GM21825 (cell line): ENCODE measurements around the gene PLA2G4F.

Experiments
- ATAC-seq: cut with Tn5 transposase; IDR thresholded peaks from one replicate; pipeline ENCODE4 v1.9.1; 2021; ENCODE audit warnings: mild to moderate bottlenecking, moderate library complexity; ENCODE audit not compliant: unreplicated experiment

The PLA2G4F gene, protein sequence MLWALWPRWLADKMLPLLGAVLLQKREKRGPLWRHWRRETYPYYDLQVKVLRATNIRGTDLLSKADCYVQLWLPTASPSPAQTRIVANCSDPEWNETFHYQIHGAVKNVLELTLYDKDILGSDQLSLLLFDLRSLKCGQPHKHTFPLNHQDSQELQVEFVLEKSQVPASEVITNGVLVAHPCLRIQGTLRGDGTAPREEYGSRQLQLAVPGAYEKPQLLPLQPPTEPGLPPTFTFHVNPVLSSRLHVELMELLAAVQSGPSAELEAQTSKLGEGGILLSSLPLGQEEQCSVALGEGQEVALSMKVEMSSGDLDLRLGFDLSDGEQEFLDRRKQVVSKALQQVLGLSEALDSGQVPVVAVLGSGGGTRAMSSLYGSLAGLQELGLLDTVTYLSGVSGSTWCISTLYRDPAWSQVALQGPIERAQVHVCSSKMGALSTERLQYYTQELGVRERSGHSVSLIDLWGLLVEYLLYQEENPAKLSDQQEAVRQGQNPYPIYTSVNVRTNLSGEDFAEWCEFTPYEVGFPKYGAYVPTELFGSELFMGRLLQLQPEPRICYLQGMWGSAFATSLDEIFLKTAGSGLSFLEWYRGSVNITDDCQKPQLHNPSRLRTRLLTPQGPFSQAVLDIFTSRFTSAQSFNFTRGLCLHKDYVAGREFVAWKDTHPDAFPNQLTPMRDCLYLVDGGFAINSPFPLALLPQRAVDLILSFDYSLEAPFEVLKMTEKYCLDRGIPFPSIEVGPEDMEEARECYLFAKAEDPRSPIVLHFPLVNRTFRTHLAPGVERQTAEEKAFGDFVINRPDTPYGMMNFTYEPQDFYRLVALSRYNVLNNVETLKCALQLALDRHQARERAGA

DNA sequence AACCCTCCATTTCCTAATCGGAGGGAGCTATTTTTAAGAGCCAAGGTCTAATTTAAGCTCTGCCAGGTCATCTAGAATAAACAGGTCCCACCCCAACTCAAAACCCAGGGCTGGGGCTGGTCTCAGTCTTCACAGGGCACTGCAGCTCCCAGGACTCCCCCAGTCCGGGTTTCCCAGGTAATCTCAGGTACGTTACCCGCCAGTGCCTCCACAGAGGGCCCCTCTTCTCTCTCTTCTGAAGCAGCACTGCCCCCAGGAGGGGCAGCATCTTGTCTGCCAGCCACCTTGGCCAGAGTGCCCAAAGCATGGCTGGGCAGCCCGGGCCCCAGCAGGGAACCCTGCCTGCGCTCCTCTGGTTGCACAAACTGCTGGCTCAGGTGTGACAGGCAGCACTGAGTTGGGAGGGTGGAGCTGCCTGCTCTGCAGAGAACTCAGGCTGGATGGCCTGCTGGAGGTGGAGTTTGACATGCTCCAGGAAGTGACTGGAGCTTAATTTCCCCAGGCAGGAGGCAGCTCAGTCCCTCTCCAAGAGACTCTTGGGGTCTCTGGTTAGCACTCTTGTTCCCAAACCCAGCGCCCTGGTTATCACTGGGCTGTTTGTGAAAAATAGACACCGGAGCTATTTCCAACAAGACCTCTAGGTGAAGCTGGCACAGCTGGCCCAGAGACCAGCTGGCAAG is at the start of gene PLA2G4F:
TSS of gene PLA2G4F (minus strand) at position 394 of the 680 bp plus-strand sequence. CDS start at position 307, 87 bp downstream.
- ATAC-seq: no peak

DNA sequence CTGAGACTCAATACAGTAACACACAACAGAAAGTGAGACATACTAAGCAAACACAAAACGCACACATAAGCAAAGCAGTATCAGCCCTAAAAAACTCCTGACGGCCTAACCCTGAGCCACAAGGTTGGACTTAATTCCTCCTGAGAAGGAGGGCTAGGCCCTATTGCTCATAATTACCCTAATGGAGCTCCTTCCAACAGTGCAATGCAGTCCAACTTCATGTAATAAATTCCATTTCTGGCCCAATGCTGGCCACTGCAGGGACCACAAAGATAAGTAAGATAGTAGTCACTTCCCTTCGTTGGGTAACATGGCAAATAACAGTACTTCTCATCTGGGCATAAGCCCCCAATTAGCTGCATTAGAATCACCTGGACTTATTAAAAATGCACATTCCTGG is 47.5 kb upstream of the PLA2G4F start:
- ATAC-seq: no peak

DNA sequence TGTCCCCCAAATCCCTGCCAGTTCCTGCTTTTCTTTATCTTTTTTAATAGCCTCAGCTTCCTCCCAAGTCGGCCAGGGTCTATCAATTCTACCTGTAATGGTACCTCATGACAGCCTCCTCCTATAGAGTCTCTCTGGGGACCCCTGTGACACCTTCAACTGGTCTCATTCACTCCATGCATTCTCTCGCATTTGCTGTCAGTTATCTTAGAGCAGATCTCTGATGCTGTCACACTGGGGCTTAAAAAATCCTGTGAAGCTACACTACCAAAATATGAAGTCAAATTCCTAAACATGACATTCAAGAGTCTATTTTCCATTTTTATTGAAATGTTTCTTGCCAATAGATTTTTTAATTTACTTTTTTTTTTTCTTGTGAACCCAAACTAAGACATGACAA is 46.2 kb upstream of the PLA2G4F start:
- ATAC-seq: no peak

DNA sequence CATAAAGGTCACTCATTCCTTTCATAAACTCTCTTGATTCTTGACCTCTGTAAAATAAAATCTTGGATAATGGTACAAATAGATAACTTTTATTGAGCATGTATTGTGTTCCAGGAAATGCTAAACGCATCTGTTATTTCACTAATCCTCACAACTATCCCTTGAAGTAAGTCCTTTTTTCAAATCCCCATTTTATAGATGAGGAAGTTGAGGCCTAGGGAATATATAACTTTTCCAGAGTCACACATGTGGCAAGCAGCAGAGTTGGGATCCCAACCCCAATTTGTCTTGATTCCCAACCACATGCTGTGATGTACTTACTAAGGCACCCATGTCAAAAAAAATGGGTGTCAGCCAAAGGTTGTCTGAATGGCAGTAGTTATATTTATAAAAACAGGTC is 45.4 kb upstream of the PLA2G4F start:
- no peak for ATAC-seq

DNA sequence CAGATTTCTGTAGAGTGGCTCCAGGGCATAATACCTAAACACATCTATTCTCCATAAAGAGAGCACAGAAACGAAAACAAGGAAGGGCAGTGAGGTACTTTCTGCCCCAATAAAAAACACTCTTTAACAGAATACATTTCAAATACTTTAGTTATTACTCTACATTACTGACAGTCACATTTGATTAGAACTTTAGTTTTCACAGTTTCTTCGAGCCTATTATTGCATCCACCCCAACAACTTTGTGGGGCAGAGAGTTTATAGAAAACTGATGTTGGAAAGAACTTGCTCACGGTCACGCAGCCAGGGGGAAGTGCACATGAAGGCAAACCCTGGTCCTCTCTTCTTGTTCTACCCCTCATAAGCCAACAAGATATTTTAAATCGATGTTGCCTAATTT is 42.7 kb upstream of the PLA2G4F start:
- no peak for ATAC-seq

DNA sequence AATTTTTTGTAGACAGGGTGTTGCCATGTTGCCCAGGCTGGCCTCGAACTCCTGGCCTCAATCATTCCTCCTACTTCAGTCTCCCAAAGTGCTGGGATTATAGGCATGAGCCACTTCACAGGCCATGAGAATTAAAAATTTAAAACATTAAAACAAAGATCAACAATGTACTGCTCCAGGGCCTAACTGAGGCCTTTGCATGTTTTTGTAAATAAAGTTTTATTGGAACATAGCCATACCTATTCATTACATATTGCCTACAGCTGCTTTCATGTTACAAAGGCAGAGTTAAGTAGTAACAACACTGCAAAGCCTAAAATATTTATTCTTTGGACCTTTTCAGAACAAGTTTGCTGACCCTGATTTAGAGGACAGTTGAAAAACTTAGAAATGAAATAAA is 42.1 kb upstream of the PLA2G4F start:
- no peak for ATAC-seq

DNA sequence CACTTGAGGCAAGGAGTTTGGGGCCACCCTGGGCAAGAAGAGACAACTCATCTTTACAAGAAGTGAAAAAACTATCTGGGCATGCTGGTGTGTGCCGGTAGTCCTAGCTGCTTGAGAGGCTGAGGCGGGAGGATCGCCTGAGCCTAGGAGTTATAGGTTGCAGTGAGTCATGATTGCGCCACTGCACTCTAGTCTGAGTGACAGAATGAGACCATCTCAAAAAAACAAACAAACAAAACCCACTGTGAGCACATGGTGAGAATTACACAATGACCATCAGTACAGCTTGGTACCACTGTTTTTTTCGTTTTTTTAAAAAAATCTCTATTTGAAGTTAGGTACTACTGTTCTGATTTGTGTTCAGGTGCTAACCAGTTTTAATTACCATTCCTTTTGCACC is 38.1 kb upstream of the PLA2G4F start:
- no peak for ATAC-seq

DNA sequence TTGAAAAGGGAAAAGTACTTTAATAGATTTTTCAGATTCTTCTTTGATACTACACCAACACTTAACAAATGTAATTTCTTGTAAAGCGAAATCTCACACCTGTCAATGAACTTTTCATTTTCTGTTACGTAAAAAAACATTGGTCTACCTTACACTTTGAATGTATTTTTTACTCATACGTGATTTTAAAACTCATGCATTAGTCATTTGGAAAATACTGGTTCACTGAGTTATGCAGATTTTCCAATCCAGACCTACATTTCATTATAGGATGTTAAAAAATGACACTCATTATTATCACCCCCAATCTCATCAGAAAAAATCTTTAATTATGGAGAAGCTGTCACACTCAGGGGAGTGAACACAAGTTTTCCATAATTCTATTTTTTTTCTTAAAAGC is 36.9 kb upstream of the PLA2G4F start:
- no peak for ATAC-seq

DNA sequence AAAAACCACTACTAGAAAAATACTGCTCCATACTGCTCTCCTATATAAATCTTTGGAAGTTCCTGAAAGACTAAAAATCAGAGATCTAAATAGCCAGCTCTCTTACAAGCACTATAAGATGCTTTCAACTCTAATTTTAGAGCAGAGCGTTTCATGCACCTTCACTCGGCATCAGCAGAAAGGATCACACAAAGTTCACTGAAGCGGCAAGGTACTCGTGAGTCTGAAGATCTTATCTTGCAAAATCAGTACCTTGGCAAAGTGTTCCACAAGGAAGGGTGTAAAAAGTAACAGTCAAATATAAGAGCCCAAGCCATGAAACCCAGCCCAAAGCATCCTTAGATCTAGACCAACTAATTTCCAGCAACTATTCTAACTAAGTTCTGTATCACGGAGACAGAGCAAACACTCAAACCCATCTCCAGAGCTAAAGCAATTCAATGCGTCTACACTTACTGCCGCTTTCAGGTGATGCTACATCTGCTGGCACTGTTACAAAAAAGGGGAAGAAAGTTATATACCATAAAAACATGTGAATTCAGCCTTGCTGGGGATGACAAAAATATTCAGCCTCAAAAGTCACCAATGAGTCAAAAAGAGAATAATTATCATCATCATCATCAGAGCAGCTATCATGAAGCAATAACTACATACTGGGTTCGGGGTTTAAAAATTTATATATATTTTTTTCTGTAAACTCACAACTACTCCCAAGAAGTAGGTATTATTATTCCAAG is 35.3 kb upstream of the PLA2G4F start:
- no peak for ATAC-seq

DNA sequence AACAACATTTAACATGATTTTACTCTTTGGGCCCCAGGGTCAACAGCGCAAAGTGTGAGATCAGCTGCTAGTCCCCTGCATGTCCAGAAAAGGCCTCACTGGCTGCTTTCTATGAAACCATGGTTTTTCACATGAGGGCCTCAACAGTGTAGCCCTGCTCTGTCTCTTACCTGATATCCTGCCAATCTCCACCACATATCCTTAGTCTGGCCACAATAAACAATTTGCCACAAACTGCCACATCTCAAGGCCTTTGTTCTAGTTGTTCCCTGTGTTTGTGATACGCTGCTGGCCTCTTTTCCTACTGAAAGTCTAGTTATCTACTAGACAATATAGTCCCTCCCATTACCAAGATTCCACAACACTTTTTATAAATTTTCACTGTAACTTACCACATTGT is 33.9 kb upstream of the PLA2G4F start:
- ATAC-seq: no peak

DNA sequence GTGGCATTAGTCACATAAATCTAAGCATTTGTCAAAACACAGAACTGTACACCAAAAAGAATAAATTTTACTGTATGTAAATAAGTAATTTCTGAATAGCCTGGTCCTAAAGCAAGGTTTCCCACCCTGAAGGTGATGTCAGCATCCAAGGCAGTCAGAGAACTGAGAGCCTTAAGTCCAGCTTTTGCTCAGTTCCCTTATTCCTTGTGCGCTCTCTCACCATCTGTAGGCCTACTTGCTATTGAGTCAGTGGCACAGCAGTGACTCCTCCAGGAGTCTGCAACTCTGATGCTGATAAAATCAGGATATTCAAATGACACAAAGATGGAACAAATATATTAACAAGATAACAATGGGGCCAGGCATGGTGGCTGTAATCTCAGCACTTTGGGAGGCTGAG is 29.4 kb upstream of the PLA2G4F start:
- no peak for ATAC-seq

DNA sequence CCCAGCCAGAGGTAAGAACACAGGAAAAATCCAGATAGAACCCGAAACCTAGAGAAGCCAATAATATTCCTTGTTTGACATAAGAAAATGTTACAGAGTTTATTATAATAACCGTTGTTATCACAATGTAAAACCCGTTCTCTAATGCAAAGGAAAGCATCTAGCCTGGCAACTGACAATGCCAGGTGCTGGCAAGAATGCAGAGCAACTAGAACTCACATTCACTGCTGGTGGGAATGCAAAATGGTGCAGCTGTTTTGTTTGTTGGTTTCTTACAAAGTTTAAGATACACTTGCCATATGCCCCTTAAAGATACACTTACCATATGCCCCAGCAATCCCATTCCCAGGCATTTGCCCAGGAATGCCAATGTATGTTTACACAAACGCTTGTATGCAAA is 28.3 kb upstream of the PLA2G4F start:
- no peak for ATAC-seq

DNA sequence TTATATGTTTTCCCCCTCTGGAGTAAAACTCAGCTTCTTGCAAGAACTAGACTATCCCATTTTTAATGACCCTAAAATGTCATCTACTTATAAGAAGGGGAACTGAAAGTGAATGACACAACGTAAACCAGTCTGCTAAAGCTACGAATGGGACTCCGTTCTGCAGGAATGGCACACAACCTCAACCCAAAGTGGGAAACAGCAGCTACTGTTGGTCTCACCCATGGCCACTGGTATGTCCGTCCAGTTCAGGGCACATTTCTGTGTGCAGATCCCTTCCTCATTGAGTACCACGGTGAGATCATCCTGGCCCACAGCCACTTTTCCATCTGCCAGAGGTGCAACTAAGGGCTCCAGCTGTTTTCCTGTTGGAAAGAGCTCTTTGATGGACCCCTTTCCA is 27.9 kb upstream of the PLA2G4F start:
- no peak for ATAC-seq

DNA sequence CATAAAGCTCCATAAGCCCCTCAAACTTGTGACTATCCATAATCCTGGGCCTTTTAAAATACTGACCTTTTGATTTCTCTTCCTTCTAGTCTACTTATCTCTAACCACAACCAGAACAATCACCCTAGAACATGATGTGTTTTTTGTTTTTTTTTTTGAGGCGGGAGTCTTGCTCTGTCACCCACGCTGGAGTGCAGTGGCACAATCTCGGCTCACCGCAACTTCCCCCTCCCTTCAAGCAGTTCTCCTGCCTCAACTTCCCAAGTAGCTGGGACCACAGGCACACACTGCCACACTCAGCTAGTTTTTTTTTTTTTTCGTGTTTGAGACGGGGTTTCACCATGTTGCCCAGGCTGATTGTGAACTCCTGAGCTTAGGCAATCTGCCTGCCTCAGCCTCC is 26.5 kb upstream of the PLA2G4F start:
- ATAC-seq: no peak

DNA sequence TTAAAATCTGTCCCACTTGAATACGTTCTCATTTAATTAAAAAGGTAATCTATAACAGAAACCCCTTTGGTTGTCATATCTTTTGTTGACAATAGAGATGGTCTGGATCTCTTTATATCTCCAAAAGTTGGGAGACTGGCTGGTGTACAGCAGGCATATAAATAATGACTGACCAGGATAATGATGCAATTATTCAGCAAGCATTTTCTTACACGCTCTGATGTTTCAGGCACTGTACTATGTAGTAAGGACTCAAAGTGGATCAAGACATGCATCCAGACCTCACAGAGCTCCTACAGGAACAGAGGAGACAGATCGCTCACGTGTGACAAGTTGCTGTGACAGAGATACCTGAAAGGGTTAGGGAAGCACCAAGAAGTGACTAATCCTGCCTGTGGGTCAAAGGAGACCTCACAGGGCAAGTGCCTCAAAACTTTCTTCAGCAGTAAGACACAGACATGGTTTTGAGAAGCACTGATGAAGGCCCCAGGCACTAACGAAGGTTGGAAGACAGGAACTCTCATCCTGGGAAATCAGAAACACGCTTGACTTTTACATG is 26.0 kb upstream of the PLA2G4F start:
- ATAC-seq: no peak

DNA sequence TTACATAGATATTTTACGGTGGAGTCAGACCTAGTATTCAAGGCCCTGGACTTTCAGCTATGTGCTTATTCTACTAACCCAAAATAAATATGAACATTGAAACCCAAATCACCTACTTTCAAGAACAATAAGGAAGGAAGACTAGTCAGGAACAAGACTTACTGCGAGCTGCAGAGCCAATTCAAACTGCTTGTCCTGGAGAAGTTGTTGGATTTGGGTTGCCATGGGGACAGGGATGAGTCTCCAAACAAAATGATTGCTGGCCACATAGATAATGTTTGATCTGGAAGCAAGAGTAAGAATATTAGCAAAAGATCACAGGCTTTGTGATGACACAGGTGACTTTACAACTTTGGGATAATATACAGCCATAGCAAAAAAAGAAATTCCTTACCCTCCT is 21.6 kb upstream of the PLA2G4F start:
- ATAC-seq: no peak

DNA sequence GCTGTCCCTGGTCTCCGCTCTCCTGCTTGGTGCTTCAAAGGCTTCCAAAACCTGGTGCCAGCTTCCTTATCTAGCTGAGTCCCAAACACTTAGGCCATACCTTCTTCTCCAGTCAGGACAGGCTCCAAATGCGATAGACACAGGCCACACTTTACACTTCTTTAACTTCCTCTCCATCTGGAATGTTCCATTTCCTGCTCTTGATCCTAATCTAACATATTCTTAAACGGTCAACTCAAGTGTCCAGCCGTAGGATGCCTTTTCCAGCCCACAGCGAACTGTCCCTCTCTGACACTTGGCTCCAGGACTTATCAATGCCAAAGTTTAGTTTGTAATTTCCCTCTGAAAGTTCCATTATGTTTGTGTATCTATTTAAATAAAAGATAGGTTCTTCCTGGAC is 19.2 kb upstream of the PLA2G4F start:
- ATAC-seq: no peak

DNA sequence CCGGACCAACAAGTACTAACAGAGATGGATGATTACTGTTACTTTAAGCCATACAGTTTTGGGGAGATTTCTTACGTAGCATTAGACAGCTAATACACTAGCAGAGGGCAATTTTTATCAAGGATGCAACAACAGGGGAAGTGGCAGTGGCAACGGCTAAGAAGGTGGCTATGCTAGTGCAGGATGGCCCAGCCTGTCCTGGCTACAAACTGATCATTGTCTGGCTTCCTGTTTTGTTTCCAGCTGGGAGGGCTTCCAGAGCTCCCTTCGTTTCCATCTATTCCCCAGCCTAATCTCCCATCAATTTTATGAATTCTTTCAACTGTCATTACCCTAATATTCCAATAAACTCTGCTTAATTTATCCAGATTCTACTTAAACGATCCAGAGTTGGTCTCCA is 16.0 kb upstream of the PLA2G4F start:
- ATAC-seq: no peak

DNA sequence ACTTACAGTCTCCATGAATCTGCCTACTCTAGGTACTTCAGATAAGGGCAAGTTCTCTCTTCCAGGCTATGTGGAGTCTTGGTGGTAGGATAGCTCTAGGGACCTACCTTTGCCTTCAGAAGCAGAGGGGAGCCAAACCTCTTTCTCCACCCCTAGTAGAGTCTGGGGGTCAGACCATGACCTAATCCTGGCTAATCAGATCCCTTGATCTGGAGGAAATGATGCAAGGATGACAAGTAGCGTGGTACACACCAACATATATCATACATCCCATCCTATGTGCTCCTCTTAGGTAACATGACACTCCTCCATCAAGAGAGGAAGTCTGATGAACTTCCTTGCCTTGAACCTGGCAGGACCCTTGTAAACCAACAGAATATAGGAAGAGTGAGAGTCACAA is 15.4 kb upstream of the PLA2G4F start:
- ATAC-seq: no peak

DNA sequence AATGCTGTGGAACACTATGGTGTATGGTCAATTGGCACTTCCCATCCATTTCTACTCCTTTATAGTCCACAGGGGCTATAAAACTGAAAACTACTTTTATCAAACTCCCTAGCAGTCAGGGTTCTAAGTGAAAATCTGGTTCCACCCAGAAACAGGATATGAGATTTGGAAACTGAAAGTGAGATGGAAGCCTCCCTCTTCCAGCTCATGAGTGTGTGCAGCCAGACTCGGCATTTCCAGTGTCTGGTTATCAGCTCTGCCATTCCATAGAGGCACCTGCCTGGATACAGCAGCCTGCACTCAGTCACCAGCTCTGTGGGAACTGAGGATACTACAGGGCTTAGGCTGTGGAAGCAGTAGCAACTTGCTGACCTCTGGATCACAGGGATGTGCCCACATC is 14.7 kb upstream of the PLA2G4F start:
- ATAC-seq: no peak
